Coronary artery (tissue), 2 donors: ENCODE results near the gene SRSF2.

Source experiments
- DNase-seq: peaks from one replicate; pipeline ENCODE4 v3.0.0-alpha.2; 2017; ENCODE audit warnings: low spot score
- H3K27ac ChIP-seq, 2 donors: fragments of 200-600 bp; sonication (generic); one replicate each; pipeline ENCODE4 v1.5.1; 2016 to 2019
- H3K4me3 ChIP-seq: fragments of 200-600 bp; sonication (generic); 2 replicates; pipeline ENCODE4 v1.5.1; 2016; ENCODE audit warnings: mild to moderate bottlenecking, moderate library complexity
- TF ChIP-seq, protein P1 (sequence below): fragments of 200-600 bp; sonication (generic); IDR thresholded peaks from one replicate; pipeline ENCODE4 v1.5.1; 2019; ENCODE audit warnings: antibody characterized with exemption

SRSF2 gene

DNA sequence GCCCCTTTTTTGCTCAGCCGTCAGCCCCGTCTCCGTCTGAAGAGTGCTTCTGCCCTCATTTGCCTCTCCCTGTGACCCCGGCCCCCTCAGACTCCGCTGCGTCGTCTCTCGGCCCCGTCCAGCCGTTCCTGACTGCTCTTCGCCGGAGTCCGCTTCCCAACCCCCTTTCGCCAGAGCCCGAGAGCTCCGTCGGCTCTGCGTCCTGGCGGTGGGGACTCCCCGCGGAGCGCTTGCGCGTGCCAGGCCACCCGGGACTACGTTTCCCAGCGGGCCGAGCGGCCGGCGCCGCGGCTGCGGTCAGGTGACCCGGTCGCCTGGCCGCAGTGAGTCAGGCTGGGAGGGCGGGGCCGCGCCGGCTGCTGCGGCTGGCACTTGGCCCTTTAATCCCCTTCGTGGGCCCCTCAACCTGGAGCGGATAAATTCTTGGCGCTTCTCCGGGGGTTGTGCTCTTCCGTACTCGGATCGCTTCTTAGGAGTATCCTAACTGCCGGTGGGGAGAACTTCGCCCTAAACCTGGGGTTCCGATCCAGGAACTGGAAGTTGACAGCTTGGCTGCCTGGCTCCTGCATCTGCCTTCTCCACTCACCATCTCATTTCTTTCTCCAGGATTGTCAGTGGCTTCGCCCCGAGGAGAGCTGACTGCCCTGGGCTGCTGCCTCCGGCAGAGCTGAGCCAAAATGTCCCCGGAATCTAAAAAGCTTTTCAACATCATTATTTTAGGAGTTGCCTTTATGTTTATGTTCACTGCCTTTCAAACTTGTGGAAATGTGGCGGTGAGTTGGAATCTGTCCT lies 741 bp upstream of the SRSF2 start, which contains the start of gene MFSD11:
MFSD11 (plus strand) TSS at position 444 of the 792 bp plus-strand sequence; CDS start at position 678, 234 bp downstream.
- H3K27ac ChIP-seq: peak within 1 kb of the TSS; percentile 98 to 99
- TF ChIP-seq, protein P1, sequence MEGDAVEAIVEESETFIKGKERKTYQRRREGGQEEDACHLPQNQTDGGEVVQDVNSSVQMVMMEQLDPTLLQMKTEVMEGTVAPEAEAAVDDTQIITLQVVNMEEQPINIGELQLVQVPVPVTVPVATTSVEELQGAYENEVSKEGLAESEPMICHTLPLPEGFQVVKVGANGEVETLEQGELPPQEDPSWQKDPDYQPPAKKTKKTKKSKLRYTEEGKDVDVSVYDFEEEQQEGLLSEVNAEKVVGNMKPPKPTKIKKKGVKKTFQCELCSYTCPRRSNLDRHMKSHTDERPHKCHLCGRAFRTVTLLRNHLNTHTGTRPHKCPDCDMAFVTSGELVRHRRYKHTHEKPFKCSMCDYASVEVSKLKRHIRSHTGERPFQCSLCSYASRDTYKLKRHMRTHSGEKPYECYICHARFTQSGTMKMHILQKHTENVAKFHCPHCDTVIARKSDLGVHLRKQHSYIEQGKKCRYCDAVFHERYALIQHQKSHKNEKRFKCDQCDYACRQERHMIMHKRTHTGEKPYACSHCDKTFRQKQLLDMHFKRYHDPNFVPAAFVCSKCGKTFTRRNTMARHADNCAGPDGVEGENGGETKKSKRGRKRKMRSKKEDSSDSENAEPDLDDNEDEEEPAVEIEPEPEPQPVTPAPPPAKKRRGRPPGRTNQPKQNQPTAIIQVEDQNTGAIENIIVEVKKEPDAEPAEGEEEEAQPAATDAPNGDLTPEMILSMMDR: no peak
- DNase-seq: no peak
- H3K4me3 ChIP-seq: peak within 1 kb of the TSS; percentile 96

DNA sequence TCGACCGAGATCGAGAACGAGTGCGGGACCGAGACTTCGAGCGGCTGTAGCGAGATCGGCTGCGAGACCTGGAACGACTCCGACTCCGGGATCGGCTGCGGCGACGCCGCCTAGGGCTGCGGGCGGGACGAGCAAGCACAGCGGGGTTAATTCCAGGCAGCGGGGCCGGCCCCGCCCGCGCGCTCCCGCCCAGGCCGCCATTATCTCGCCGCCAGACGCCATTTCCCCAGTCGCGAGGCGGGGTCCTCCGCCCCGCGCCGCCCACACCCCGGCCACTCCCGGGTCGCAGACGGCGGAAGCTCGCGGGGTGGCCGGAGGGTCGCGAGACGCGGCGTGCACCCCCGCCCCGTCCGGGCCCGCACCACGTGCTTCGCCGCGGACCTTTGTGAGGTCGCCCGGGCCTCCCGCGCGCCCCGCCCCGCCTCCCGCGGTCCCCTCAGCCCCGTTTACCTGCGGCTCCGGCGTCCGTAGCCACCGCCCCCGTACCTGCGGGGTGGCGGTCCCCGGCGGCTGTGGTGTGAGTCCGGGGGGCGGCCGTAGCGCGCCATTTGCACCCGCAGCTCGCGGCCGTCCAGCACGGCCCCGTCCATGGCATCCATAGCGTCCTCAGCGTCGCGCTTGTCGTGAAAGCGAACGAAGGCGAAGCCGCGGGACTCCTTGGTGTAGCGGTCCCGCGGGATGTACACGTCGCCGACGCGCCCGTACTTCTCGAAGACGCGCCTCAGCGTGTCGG lies 616 bp downstream of the SRSF2 start:
- TF ChIP-seq, protein P1: no peak
- DNase-seq: peak; percentile 88
- peak overlapping the region; percentile 96 for H3K4me3 ChIP-seq
- H3K27ac ChIP-seq: peak overlapping the region; percentile 98 to 99

DNA sequence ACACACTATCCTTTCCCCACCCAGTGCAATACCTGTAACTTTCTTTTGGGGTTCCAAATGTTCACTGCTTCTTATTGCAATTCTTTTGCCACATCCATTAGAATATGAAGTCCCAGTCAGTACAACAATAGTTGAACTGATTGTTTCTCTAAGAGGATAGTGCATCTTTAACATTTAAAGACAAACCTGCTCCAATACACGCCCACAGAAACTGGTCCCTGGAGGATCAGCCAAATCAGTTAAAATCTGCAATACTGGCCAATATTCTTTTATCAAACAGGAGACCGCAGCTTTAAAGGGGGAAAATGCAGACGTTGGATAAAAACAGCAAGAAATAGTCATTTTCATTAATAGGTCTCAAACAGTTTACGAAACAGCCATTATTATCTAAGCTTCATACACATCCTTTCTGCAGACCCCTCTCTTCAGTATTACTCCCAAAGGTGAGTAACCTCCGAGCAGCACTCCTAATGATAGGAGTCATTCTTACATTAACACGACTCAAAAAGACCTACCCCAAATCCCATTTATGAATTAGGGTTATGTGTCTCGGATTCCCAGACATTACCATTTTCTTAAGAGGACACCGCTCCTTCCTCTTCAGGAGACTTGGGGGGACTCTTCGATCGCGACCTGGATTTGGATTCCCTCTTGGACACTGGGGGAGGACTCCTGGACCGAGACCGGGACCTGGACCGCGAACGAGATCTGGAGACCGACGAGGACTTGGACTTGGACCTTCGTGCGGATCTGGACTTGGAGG lies 1.4 kb downstream of the SRSF2 start:
- TF ChIP-seq, protein P1: no peak
- Histone ChIP-seq H3K4me3 (peak overlapping the region; percentile 96), H3K27ac (peak overlapping the region; percentile 98 to 99)
- DNase-seq: no peak

GRCh38 chr17:76735006-76735405 lies 2.1 kb downstream of the SRSF2 start:
- TF ChIP-seq, protein P1: no peak
- DNase-seq: no peak
- H3K4me3 ChIP-seq: peak overlapping the region; percentile 96
- peak overlapping the region; percentile 9 to 99 for H3K27ac ChIP-seq

DNA sequence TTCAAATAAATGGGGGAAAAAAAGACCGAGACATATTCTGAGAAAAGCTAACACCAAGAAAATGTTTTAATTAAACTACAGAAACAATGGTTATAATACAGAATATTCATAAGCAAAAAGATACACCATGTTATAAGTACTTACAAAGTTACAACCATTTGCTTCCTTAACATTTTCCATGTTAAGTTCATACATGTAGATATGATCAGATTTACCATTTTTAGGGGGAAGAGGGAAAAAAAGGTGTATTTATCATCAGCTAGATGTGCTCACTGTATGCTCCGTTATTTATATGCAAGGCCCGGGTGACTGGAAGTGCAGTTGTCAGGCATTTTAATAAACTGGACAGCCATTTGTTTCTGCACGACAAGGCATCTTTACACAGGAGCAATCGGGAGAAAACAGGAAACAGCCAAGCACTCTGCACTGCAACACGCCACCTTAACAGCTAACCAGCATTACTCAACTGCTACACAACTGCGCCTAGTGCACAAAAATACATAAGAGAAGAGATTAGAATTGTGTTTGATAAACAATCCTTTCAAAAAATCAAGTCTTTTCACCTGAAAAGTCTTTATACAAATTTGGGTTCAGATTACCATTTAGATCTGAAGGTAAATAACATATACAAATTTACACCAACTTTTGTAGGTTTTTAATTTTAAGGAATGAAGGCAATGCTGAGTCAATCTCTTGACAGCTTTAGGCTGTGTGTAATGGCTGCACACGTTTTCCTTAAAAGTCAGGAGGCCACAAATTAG lies 2.9 kb downstream of the SRSF2 start:
- TF ChIP-seq, protein P1: no peak
- H3K4me3 ChIP-seq: peak overlapping the region; percentile 96
- peak overlapping the region; percentile 8 to 11 for H3K27ac ChIP-seq
- DNase-seq: no peak

GRCh38 chr17:76733618-76733957 lies 3.5 kb downstream of the SRSF2 start:
- Histone ChIP-seq H3K27ac (no peak overlapping the region), H3K4me3 (no peak overlapping the region)
- DNase-seq: no peak
- TF ChIP-seq, protein P1: no peak
